DND-41 (cell line): ENCODE data around the gene TNN.

Experiments
- ATAC-seq: fragments of 200-7000 bp; cut with Tn5 transposase; 3 replicates; pipeline ENCODE4 v1.9.1; 2021; ENCODE audit warnings: low read depth; ENCODE audit not compliant: insufficient read depth
- DNase-seq: peaks from one replicate; pipeline ENCODE4 v3.0.0-alpha.2; 2020
- H2AFZ ChIP-seq: 2 replicates; pipeline ENCODE4 v1.6.0; 2012; ENCODE audit warnings: low read depth, low read length
- H3K27ac ChIP-seq: 2 replicates; pipeline ENCODE4 v1.5.1; 2012; ENCODE audit warnings: low read length, inconsistent platforms
- H3K27me3 ChIP-seq: fragments of 200-600 bp; sonication (generic); 2 replicates; pipeline ENCODE4 v1.6.0; 2012; ENCODE audit warnings: low read length, mild to moderate bottlenecking, inconsistent platforms; ENCODE audit not compliant: insufficient read depth, poor library complexity
- H3K36me3 ChIP-seq: 2 replicates; pipeline ENCODE4 v1.5.1; 2012; ENCODE audit warnings: low read length, inconsistent platforms; ENCODE audit not compliant: insufficient read depth
- H3K4me1 ChIP-seq: 2 replicates; pipeline ENCODE4 v1.5.1; 2012; ENCODE audit warnings: mild to moderate bottlenecking, low read length; ENCODE audit not compliant: insufficient read depth
- H3K4me2 ChIP-seq: 2 replicates; pipeline ENCODE4 v1.6.0; 2012; ENCODE audit warnings: mild to moderate bottlenecking, moderate library complexity, low read length, inconsistent platforms; ENCODE audit not compliant: insufficient read depth
- H3K4me3 ChIP-seq, 2 experiments: fragments of 200-600 bp in 1 of 2; shearing (Covaris generic) in 1 of 2; 2 replicates each; pipeline ENCODE4 v1.5.1; 2012 to 2016; ENCODE audit warnings: inconsistent platforms in 2 of 2, low read length in 2 of 2, mild to moderate bottlenecking in 2 of 2, low read depth in 1 of 2, moderate library complexity in 1 of 2
- H3K79me2 ChIP-seq: 2 replicates; pipeline ENCODE4 v1.6.0; 2012; ENCODE audit warnings: low read length, inconsistent platforms; ENCODE audit not compliant: insufficient read depth
- H3K9ac ChIP-seq: 2 replicates; pipeline ENCODE4 v1.6.0; 2012; ENCODE audit warnings: low read depth, mild to moderate bottlenecking, inconsistent platforms, low read length, moderate library complexity
- H3K9me3 ChIP-seq: 2 replicates; pipeline ENCODE4 v1.5.1; 2012; ENCODE audit warnings: low read length, moderate library complexity, mild to moderate bottlenecking, inconsistent platforms; ENCODE audit not compliant: insufficient read depth, severe bottlenecking
- H4K20me1 ChIP-seq: 2 replicates; pipeline ENCODE4 v1.6.0; 2012; ENCODE audit warnings: low read length; ENCODE audit not compliant: insufficient read depth
- EZH2 ChIP-seq: IDR thresholded peaks from 3 replicates; pipeline ENCODE4 v1.6.1; 2012; ENCODE audit warnings: borderline replicate concordance, low read depth, mild to moderate bottlenecking, moderate library complexity, low read length, inconsistent platforms; ENCODE audit not compliant: severe bottlenecking
- TF ChIP-seq, protein P1 (sequence below): IDR thresholded peaks from 2 replicates; pipeline ENCODE4 v1.5.1; 2012; ENCODE audit warnings: borderline replicate concordance, low read length, moderate library complexity, mild to moderate bottlenecking; ENCODE audit not compliant: poor library complexity, severe bottlenecking; ENCODE audit errors: extremely low read depth

TNN gene

DNA sequence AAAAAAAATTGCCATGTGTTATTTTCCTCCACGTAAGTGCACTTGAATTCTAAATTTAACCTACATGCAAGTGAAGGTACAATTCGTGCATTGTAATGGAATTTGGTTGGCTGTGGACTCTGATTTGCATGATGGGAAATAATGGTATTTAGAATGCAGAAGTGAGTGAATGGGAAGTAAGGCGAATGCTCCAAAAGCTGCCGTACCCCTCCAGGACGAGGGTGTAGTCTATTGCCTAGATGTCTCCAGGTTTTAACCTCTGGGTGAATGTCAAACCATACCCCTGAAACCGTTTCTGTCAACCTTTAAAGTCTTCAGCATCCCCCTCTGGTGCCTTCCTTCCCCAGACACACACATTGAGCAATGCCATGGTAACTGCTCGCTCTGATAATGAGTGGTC, 80.4 kb downstream of the TNN start:
- DNase-seq (no peak), ATAC-seq (no peak)
- TF ChIP-seq, protein P1, sequence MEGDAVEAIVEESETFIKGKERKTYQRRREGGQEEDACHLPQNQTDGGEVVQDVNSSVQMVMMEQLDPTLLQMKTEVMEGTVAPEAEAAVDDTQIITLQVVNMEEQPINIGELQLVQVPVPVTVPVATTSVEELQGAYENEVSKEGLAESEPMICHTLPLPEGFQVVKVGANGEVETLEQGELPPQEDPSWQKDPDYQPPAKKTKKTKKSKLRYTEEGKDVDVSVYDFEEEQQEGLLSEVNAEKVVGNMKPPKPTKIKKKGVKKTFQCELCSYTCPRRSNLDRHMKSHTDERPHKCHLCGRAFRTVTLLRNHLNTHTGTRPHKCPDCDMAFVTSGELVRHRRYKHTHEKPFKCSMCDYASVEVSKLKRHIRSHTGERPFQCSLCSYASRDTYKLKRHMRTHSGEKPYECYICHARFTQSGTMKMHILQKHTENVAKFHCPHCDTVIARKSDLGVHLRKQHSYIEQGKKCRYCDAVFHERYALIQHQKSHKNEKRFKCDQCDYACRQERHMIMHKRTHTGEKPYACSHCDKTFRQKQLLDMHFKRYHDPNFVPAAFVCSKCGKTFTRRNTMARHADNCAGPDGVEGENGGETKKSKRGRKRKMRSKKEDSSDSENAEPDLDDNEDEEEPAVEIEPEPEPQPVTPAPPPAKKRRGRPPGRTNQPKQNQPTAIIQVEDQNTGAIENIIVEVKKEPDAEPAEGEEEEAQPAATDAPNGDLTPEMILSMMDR, result no peak
- no peak for TF ChIP-seq EZH2
- Histone ChIP-seq H3K36me3 (no peaks in the 10 kb centered on the region), H3K4me3 (no peak overlapping the region), H4K20me1 (0 out of 2 replicates have a peak, but pooled peaks cover 3% of the 10 kb centered on the region), H3K79me2 (no peaks in the 10 kb centered on the region), H3K27ac (no peak overlapping the region), H3K4me1 (no peaks in the 10 kb centered on the region), H2AFZ (no peak overlapping the region), H3K27me3 (peaks cover 8% of the 10 kb centered on the region), H3K9me3 (no peaks in the 10 kb centered on the region), H3K9ac (no peak overlapping the region), H3K4me2 (no peak overlapping the region)

DNA sequence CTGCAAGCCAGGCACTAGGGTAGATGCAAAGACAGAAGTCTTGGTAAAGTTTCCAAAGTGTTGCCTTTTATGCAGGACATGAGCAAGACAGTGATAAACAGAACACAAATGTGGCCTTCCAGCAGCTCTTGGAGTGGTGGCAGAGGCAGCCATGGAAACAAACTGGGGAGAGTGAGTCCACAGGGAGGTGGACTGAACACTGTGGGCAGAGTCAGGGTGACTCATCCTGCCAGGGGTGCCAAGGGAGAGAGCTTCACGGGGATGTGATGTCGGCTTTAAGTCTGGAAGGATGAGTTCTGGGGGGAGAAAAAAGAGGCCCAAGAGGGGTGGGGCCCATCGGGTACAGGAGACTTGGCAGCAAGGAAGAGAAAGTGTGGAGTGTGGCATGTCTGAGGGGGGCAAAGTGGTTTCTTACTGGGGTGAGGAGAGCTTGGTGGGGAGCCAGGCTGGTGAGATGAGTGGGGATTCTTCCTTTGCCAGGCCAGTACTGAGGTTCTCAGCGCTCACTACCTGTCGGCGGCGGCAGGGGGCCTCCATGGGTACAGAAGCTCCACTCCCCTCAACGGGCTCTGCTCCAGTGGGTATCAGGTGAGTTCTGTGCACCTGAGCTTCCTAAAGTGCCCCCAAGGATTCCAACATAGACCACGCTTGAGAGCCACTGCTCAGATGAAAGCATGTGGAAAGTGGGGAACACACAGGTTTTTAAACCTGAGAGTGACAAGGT, 83.1 kb downstream of the TNN start:
- no peak for DNase-seq
- no peak overlapping the region for H3K27ac ChIP-seq
- no peak overlapping the region for H2AFZ ChIP-seq

DNA sequence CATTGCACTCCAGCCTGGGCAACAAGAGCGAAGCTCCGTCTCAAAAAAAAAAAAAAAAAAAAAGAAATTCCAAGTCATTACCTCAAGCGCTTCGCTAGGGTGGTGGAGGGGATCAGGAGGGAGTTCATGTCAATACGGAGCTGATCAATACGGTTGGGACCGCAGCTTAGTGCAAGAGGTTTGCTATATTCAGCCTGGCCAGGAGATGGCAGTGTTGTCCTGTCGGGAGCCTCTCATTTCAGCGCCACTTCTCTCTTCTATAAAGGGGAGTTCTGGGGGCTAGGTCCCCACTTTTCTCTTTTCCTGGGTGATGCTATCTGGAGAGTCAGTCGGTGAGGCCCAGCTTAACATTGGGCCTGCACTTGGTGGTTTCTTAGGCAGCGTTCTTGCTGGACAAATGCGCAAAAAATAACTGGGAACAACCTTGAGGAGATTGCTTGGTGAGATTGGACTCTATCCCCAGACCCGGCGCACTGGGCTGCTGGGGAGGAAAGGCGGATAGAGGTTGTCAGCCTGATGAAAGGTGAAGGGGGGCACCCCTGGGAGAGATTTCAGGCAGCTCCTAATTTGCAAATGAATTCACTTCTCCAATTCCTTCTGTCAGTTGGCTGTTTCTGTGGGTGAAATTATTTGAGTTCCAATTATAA, 84.5 kb downstream of the TNN start:
- ATAC-seq, result peak; percentile 77
- no peak overlapping the region for H3K4me3 ChIP-seq
- H2AFZ ChIP-seq, result no peak overlapping the region
- H3K27me3 ChIP-seq, result peaks cover 8% of the 10 kb centered on the region
- H3K4me2 ChIP-seq, result no peak overlapping the region
- H3K9ac ChIP-seq, result no peak overlapping the region
- H3K36me3 ChIP-seq, result no peaks in the 10 kb centered on the region
- H3K9me3 ChIP-seq, result no peaks in the 10 kb centered on the region
- H3K79me2 ChIP-seq, result no peaks in the 10 kb centered on the region
- H4K20me1 ChIP-seq, result 0 out of 2 replicates have a peak, but pooled peaks cover 3% of the 10 kb centered on the region
- DNase-seq, result peak; percentile 60
- no peak for TF ChIP-seq EZH2
- TF ChIP-seq, protein P1, result peak; percentile 87
- no peak overlapping the region for H3K27ac ChIP-seq
- H3K4me1 ChIP-seq, result no peaks in the 10 kb centered on the region

More for the DNA sequence above, 83.1 kb downstream of the TNN start:
- Histone ChIP-seq H3K79me2 (no peaks in the 10 kb centered on the region), H4K20me1 (0 out of 2 replicates have a peak, but pooled peaks cover 3% of the 10 kb centered on the region), H3K27me3 (peaks cover 8% of the 10 kb centered on the region), H3K9ac (no peak overlapping the region), H3K4me1 (no peaks in the 10 kb centered on the region), H3K4me2 (no peak overlapping the region), H3K9me3 (no peaks in the 10 kb centered on the region), H3K36me3 (no peaks in the 10 kb centered on the region), H3K4me3 (no peak overlapping the region)
- no peak for TF ChIP-seq EZH2
- TF ChIP-seq, protein P1, result no peak
- no peak for ATAC-seq
